ENCODE measurements around the gene MEDAG.

- TF ChIP-seq CTCF (IDR thresholded peaks at IDR 0.05) = no peak
- no peak for TF ChIP-seq POLR2A (IDR thresholded peaks at IDR 0.05)
Measured at GRCh38 chr13:30889196-30889690, 16.8 kb upstream of the MEDAG start.

Measured in right lobe of liver (tissue), 4 donors.